HG03097 (cell line): ENCODE measurements around the gene TRIM29.
"Not testable (repeated sequence)": the region's sequence is repeated elsewhere in the genome, so short reads cannot be mapped to it uniquely, and the experiment has no call there.

Source experiments
- ATAC-seq: cut with Tn5 transposase; IDR thresholded peaks from one replicate; pipeline ENCODE4 v1.9.1; 2021; ENCODE audit not compliant: unreplicated experiment, low FRiP score

Gene TRIM29, protein sequence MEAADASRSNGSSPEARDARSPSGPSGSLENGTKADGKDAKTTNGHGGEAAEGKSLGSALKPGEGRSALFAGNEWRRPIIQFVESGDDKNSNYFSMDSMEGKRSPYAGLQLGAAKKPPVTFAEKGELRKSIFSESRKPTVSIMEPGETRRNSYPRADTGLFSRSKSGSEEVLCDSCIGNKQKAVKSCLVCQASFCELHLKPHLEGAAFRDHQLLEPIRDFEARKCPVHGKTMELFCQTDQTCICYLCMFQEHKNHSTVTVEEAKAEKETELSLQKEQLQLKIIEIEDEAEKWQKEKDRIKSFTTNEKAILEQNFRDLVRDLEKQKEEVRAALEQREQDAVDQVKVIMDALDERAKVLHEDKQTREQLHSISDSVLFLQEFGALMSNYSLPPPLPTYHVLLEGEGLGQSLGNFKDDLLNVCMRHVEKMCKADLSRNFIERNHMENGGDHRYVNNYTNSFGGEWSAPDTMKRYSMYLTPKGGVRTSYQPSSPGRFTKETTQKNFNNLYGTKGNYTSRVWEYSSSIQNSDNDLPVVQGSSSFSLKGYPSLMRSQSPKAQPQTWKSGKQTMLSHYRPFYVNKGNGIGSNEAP

GRCh38 chr11:120137611-120138521 lies at the start of gene TRIM29:
Gene TRIM29 (minus strand): TSS chr11:120138113. CDS start chr11:120138031, 82 bp downstream.
- no peak for ATAC-seq

DNA sequence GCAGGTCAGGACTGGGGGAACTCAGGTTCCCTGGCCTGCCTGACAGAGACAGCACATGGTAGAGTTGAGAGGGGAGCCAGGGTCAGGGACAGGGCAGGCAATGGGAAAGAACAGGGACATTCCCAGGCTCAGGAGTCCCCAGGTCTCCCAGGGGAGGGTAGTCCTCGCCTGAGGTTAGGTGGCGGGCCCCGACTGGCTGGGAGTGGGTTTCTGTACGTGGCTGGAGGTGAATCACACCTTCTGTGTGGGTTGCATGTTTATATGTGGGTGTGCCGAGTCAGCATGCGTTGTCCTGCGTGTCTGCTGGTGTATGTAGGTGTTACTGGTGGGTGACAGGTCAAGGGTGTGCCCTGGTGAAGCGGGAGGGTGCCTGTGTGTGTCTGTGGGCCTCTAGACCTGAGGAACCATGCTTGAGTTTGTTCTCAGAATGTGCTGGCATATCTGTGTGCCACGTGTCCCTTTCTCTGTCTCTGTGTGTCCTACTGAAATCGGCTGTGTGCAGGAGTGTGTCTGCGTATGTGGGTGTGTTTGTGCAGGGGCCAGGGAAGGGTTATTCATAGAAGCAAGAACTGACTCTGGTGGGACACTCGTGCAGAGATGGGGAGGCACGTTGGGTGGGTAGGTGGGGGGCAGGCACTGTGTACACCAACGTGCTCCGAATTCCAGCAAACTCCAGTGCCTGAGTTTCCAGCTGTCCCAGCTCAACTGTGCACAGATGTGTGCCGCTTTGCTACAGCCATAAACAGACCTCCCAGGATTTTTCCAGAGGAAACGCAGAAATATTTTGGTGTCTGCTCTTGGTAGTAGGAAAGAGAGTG lies 49.1 kb upstream of the TRIM29 start:
- ATAC-seq, result no peak

DNA sequence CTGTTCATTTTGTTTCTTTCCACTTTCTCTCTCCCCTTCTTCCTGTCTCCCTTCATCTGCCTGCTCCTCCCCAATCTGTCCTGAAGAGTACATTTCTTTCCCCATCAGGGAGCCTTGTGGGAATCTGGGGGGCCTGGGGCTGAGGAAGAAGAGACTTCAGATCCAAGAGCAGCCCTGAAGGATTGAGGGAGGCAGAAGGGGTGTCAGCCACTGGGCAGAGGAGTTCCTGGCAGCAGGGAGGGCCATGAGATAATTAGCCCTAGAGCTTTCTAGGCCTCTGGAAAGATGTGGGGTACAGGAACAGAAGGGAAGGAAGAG lies 48.5 kb upstream of the TRIM29 start:
- no peak for ATAC-seq

GRCh38 chr11:120185706-120186455 lies 48.0 kb upstream of the TRIM29 start:
- no peak for ATAC-seq

DNA sequence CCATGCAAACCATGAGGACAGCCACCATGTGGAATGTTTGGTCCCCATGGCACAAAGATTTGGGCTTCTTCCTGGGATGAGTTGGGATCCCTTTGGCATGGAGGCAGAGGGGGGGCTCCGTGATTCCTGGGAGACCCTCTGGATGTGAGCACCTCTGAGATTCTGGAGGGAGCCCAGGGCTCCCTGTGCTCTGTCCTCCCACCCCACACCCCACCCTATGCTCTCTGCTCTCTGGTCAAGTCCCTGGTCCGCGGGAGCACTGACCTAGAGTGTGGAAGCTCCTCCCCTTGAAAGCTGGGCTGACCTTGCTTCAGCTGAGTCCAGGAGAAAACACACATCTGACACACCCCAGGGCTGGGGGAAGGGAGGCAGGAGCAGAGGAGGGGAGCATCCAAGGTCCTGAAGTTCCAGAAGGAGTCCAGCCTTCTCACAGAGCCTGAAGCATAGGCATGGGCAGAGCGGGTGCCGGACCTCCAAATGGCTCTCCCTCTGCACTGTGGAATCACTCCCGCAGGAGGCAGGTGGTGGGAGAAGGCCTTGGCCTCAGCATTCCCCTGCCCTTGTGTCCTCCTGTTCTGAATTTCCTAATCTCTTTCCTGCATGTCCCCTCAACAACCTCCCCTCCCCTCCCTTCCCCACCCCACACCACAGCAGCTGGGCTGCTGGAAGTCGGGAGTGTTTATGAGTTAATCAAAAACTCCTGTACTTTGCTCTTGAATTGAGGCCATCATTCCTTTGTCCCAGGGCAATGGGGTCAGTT lies 47.2 kb upstream of the TRIM29 start:
- ATAC-seq, result no peak

- ATAC-seq, result no peak
Measured at GRCh38 chr11:120184371-120184945, 46.5 kb upstream of the TRIM29 start.

GRCh38 chr11:120183701-120184141 lies 45.8 kb upstream of the TRIM29 start:
- no peak for ATAC-seq

DNA sequence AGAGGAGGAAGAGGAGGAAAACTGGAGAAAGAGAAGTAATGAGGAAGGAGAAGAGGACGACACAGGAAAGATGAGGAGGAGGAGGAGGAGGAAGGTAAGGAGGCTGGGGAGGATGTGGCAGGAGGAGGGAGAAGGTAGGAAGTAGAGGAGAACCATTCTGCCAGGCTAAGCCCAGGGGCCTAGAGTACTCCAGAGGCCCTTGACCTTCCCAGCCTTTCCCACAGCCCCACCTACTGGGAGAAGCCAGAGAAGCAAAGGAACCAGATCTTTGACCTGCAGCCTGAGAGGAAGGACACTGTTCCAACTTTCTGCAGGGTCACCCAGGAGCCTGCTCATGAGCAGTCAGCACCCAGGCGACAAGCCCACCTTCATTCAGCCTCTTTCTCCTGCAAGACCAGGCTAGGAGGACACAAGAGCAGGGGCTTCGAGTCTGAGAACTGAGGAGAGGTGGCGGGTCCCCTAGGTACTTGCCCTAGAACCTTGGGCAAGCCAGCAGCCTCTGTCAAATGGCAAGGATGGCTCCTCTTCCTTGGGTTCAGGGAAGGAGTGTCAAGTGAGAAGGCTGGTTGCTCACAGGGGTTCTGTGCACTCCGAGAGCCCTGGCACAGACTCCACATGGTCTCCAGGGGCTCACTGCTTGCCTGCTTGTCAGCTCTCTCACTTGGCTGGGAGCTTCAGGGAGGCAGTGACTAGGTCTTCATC lies 45.0 kb upstream of the TRIM29 start:
- no peak for ATAC-seq

- ATAC-seq, result no peak
Measured at GRCh38 chr11:120182372-120182771, 44.5 kb upstream of the TRIM29 start.

- no peak for ATAC-seq
Measured at GRCh38 chr11:120181376-120181975, 43.6 kb upstream of the TRIM29 start.

- ATAC-seq, result no peak
Measured at GRCh38 chr11:120180551-120181232, 42.8 kb upstream of the TRIM29 start.

GRCh38 chr11:120180063-120180462 lies 42.1 kb upstream of the TRIM29 start:
- ATAC-seq, result not testable (repeated sequence)

GRCh38 chr11:120179057-120179672 lies 41.3 kb upstream of the TRIM29 start:
- no peak for ATAC-seq

DNA sequence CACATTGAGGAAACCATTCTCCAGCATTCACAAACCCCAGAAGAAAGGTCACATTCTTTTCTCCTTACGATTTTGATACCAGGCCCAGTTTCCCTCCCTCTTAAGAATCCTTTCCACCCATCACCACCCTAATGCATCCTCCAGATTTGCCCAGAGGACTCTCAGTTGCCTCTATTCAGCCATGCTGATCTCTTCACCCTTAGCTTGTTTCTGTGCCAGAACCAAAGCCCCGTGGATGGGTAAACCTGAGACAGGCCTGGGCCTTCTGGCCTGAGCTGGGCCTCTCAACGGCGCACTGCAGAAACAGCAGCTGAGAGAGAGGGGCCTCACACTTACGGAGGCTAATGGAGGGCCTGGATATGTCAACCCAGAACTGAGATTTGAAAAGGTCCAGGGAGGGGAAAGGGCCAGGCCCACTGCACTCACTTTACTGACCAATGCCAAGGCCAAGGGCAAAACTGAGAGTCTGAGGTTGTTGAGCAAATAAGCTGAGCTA lies 40.7 kb upstream of the TRIM29 start:
- ATAC-seq, result no peak

DNA sequence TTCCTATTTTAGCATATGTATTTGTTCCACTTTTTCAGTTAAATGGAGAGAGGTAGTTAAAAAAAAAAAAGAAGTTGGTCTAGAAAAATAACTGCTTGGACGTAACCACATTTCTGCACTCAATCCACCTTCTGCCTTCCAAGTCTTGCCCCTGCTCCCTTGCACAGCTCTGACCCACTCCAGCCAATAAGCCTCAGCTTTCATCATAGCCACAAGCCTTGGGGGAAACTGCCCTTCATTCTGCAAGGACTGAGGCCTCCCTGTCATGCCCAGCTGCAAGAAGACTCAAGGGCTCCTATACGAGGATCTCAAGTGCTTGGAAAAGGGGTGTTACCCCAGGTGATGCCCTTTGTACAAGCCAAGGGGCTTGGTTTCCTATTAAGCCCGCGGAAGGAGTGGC lies 37.0 kb upstream of the TRIM29 start:
- no peak for ATAC-seq

DNA sequence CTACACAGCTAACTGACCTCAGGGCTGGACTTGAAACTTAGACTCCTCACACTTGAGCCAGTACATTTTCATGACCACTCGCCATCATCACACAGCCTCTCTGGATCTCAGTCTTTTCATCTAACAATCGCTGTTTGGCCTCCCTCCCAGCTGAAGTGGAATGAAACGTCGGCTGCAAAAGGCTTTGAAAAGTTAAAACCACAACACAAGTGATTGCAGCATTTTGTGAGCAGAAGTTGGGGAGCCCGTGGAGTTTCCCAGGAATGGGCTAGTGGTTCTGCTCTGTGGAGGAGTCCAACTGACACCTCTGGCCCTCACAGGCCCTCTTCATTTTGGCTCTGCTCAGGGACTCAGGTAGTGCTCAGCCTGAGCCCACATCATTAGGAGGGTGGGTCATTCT lies 35.9 kb upstream of the TRIM29 start:
- ATAC-seq, result no peak
